Heart left ventricle (tissue), 13 donors: Measurements from ENCODE around the gene CHST6.

ENCODE experiments used
- POLR2A ChIP-seq, 2 donors: fragments of 450-650 bp; IDR thresholded peaks; one replicate each; pipeline ENCODE4 v1.6.1; 2017; ENCODE audit warnings: antibody characterized with exemption in 2 of 2, mild to moderate bottlenecking in 2 of 2, moderate library complexity in 2 of 2
- TF ChIP-seq, protein P1 (sequence below), 12 donors: fragments of 200-600 bp; sonication (generic) in 4 of 12; IDR thresholded peaks; one replicate each; pipeline versions ENCODE4 v1.5.0 to v1.8.0; 2018 to 2022; ENCODE audit warnings: antibody characterized with exemption in 12 of 12, mild to moderate bottlenecking in 5 of 12
- donor health status: ischemic (EF 13 %, LVEDD 7.1; RV severe dilation, severe dysfunction).
- donor health status: DM: no; HTN: yes; CAD: no.
- donor health status: DM: no; HTN: no; CAD: no.
- donor health status: ischemic (EF 25% LVEDD 6.9; RV normal size, moderate dysfunction).
- donor health status: ischemic (EF 25% LVEDD 5.7; RV mildly dilated, moderate dysfunction).
- donor health status: ischemic (EF 35%, LVEDD 5.7; RV mildly dilated, moderate dysfunction).
- donor health status: nonischemic (EF 11% LVEDD 7.7; RV severe dilation, severe dysfunction).
- donor health status: DM: yes; HTN: yes; CAD: no.
- donor health status: PGD.
- donor health status: ischemic (EF 29% LVEDD 5.4; RV normal size, mild dysfunction).
- donor health status: nonischemic (EF 23%, LVEDD 6.1; RV moderate dilation, normal function).

- no peak for TF ChIP-seq POLR2A (IDR thresholded peaks at IDR 0.05)
- TF ChIP-seq, protein P1, sequence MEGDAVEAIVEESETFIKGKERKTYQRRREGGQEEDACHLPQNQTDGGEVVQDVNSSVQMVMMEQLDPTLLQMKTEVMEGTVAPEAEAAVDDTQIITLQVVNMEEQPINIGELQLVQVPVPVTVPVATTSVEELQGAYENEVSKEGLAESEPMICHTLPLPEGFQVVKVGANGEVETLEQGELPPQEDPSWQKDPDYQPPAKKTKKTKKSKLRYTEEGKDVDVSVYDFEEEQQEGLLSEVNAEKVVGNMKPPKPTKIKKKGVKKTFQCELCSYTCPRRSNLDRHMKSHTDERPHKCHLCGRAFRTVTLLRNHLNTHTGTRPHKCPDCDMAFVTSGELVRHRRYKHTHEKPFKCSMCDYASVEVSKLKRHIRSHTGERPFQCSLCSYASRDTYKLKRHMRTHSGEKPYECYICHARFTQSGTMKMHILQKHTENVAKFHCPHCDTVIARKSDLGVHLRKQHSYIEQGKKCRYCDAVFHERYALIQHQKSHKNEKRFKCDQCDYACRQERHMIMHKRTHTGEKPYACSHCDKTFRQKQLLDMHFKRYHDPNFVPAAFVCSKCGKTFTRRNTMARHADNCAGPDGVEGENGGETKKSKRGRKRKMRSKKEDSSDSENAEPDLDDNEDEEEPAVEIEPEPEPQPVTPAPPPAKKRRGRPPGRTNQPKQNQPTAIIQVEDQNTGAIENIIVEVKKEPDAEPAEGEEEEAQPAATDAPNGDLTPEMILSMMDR (IDR thresholded peaks at IDR 0.05): no peak
Observed at GRCh38 chr16:75529056-75529905, 34.0 kb upstream of the CHST6 start.
